H9 (cell line): ENCODE results near the gene PTK7. TPM values are rescaled to one million over a fixed set of nuclear protein-coding genes. Genes with fewer than 3 reads are reported as not detected.
A peak's percentile ranks its signal among the peaks of the same experiment; 100 is the strongest.

ENCODE experiments used
- DNase-seq: peaks from one replicate; pipeline ENCODE4 v3.0.0-alpha.2; 2017
- H2AFZ ChIP-seq: one replicate; pipeline ENCODE4 v1.6.1; 2013; ENCODE audit warnings: mild to moderate bottlenecking, low read length, control low read depth, moderate library complexity
- H2AK5ac ChIP-seq: 2 replicates; pipeline ENCODE4 v1.6.1; 2013; ENCODE audit warnings: low read length, control low read depth, mixed read lengths; ENCODE audit not compliant: insufficient read length
- H2BK120ac ChIP-seq: one replicate; pipeline ENCODE4 v1.6.1; 2013; ENCODE audit warnings: low read depth, mild to moderate bottlenecking, low read length, control low read depth, inconsistent platforms; ENCODE audit not compliant: poor library complexity, severe bottlenecking
- H2BK12ac ChIP-seq: 2 replicates; pipeline ENCODE4 v1.6.1; 2013; ENCODE audit warnings: low read length, control low read depth, mixed read lengths, low read depth; ENCODE audit not compliant: insufficient read length
- H2BK15ac ChIP-seq: 2 replicates; pipeline ENCODE4 v1.6.1; 2013; ENCODE audit warnings: low read depth, low read length, control low read depth
- H2BK20ac ChIP-seq: one replicate; pipeline ENCODE4 v1.6.1; 2013; ENCODE audit warnings: low read depth, mild to moderate bottlenecking, low read length, control low read depth, inconsistent platforms; ENCODE audit not compliant: poor library complexity, severe bottlenecking
- H2BK5ac ChIP-seq: 2 replicates; pipeline ENCODE4 v1.6.1; 2013; ENCODE audit warnings: low read length, control low read depth, mixed read lengths; ENCODE audit not compliant: insufficient read length
- H3K14ac ChIP-seq: 2 replicates; pipeline ENCODE4 v1.6.1; 2013; ENCODE audit warnings: low read length, control low read depth; ENCODE audit not compliant: insufficient read depth
- H3K18ac ChIP-seq: 2 replicates; pipeline ENCODE4 v1.6.1; 2013; ENCODE audit warnings: low read depth, mild to moderate bottlenecking, mixed read lengths, low read length, control low read depth; ENCODE audit not compliant: insufficient read length
- H3K23ac ChIP-seq: 2 replicates; pipeline ENCODE4 v1.6.1; 2013; ENCODE audit warnings: low read length, control low read depth, mixed read lengths, low read depth; ENCODE audit not compliant: insufficient read length
- H3K23me2 ChIP-seq: 2 replicates; pipeline ENCODE4 v1.6.1; 2013; ENCODE audit warnings: low read depth, mild to moderate bottlenecking, mixed read lengths, low read length, control low read depth; ENCODE audit not compliant: insufficient read length, poor library complexity, severe bottlenecking
- H3K27ac ChIP-seq: 2 replicates; pipeline ENCODE4 v1.5.1; 2013; ENCODE audit warnings: low read length, control low read depth, mixed read lengths, low read depth; ENCODE audit not compliant: insufficient read length
- H3K27me3 ChIP-seq: 2 replicates; pipeline ENCODE4 v1.6.1; 2013; ENCODE audit warnings: low read length, control low read depth, inconsistent platforms; ENCODE audit not compliant: insufficient read depth
- H3K4ac ChIP-seq: 2 replicates; pipeline ENCODE4 v1.6.1; 2013; ENCODE audit warnings: low read depth, mild to moderate bottlenecking, control low read depth, inconsistent platforms, low read length, moderate library complexity
- H3K4me1 ChIP-seq: 2 replicates; pipeline ENCODE4 v1.6.1; 2013; ENCODE audit warnings: low read length, control low read depth, inconsistent platforms; ENCODE audit not compliant: insufficient read depth
- H3K4me2 ChIP-seq: 2 replicates; pipeline ENCODE4 v1.6.1; 2013; ENCODE audit warnings: low read length, control low read depth, mixed read lengths; ENCODE audit not compliant: insufficient read length, insufficient read depth
- H3K56ac ChIP-seq: 2 replicates; pipeline ENCODE4 v1.6.1; 2013; ENCODE audit warnings: low read depth, mild to moderate bottlenecking, mixed read lengths, low read length, control low read depth; ENCODE audit not compliant: insufficient read length
- H3K79me1 ChIP-seq: 2 replicates; pipeline ENCODE4 v1.6.1; 2013; ENCODE audit warnings: low read depth, mild to moderate bottlenecking, moderate library complexity, low read length, control low read depth, inconsistent platforms; ENCODE audit not compliant: insufficient read depth, poor library complexity, severe bottlenecking
- H3K79me2 ChIP-seq: 2 replicates; pipeline ENCODE4 v1.6.1; 2013; ENCODE audit warnings: low read length, control low read depth, inconsistent platforms; ENCODE audit not compliant: insufficient read depth
- H3K9ac ChIP-seq: 2 replicates; pipeline ENCODE4 v1.6.1; 2013; ENCODE audit warnings: low read length, control low read depth, mixed read lengths; ENCODE audit not compliant: insufficient read length; ENCODE audit errors: extremely low read depth
- H3K9me3 ChIP-seq: one replicate; pipeline ENCODE4 v1.6.1; 2013; ENCODE audit warnings: low read depth, low read length, inconsistent platforms; ENCODE audit not compliant: control insufficient read depth
- H3T11ph ChIP-seq: one replicate; pipeline ENCODE4 v1.6.1; 2013; ENCODE audit warnings: mild to moderate bottlenecking, low read length, control low read depth, inconsistent platforms
- H4K20me1 ChIP-seq: one replicate; pipeline ENCODE4 v1.6.1; 2013; ENCODE audit not compliant: control insufficient read depth, insufficient read length, insufficient read depth
- H4K5ac ChIP-seq: 2 replicates; pipeline ENCODE4 v1.6.1; 2013; ENCODE audit warnings: low read depth, mild to moderate bottlenecking, mixed read lengths, low read length, control low read depth; ENCODE audit not compliant: insufficient read length
- H4K8ac ChIP-seq: replicated peaks from 2 replicates; pipeline ENCODE4 v1.6.1; 2013; ENCODE audit warnings: low read length, control low read depth, mixed read lengths, low read depth; ENCODE audit not compliant: insufficient read length
- H4K91ac ChIP-seq: 2 replicates; pipeline ENCODE4 v1.6.1; 2013; ENCODE audit warnings: low read depth, mild to moderate bottlenecking, moderate library complexity, mixed read lengths, low read length, control low read depth; ENCODE audit not compliant: insufficient read length
- H3K27ac Mint-ChIP-seq, 3 experiments: 2 replicates in 2 of 3; 3 replicates in 1 of 3; pipeline ENCODE4 v1.8.0; 2020 to 2021; ENCODE audit warnings: mixed read lengths in 3 of 3, mild to moderate bottlenecking in 1 of 3, moderate library complexity in 1 of 3
- H3K27me3 Mint-ChIP-seq: 2 replicates; pipeline ENCODE4 v1.8.0; 2021; ENCODE audit warnings: low read depth, mild to moderate bottlenecking, moderate library complexity, mixed read lengths
- H3K36me3 Mint-ChIP-seq, 3 experiments: 2 replicates in 2 of 3; 3 replicates in 1 of 3; pipeline ENCODE4 v1.8.0; 2020 to 2021; ENCODE audit warnings: low read depth in 3 of 3, mixed read lengths in 3 of 3; ENCODE audit not compliant: insufficient read depth in 1 of 3
- H3K4me1 Mint-ChIP-seq, 2 experiments: 2 replicates each; pipeline ENCODE4 v1.8.0; 2020; ENCODE audit warnings: mixed read lengths in 2 of 2
- H3K4me3 Mint-ChIP-seq, 2 experiments: 2 replicates in 1 of 2; 3 replicates in 1 of 2; pipeline ENCODE4 v1.8.0; 2020 to 2021; ENCODE audit warnings: mild to moderate bottlenecking in 2 of 2, mixed read lengths in 2 of 2, moderate library complexity in 1 of 2
- H3K9me3 Mint-ChIP-seq, 2 experiments: 2 replicates in 1 of 2; 3 replicates in 1 of 2; pipeline ENCODE4 v1.8.0; 2020; ENCODE audit warnings: mild to moderate bottlenecking in 2 of 2, mixed read lengths in 2 of 2, moderate library complexity in 1 of 2
- CTCF ChIP-seq: fragments of 200-600 bp; sonication (generic); conservative IDR thresholded peaks from 3 replicates; pipeline ENCODE4 v1.8.0; 2021; ENCODE audit warnings: antibody characterized with exemption, mild to moderate bottlenecking
- WGBS: extraction: QIAGEN DNeasy Blood & Tissue Kit; methylation state at CpG from one replicate; pipeline ENCODE4 v1.1.7; 2013; ENCODE audit warnings: missing lambda C conversion rate, low lambda C conversion rate, mixed read lengths; ENCODE audit not compliant: insufficient read length; ENCODE audit errors: extremely low coverage; 5-methylcytosine and 5-hydroxymethylcytosine counted together
- total RNA-seq: library from RNA; stranded (reverse); gene quantifications from 2 replicates; pipeline ENCODE4 v1.2.1, GENCODE V29; 2021

The PTK7 gene
- total RNA-seq, 1 experiment from 2014 or later: 128 TPM

DNA sequence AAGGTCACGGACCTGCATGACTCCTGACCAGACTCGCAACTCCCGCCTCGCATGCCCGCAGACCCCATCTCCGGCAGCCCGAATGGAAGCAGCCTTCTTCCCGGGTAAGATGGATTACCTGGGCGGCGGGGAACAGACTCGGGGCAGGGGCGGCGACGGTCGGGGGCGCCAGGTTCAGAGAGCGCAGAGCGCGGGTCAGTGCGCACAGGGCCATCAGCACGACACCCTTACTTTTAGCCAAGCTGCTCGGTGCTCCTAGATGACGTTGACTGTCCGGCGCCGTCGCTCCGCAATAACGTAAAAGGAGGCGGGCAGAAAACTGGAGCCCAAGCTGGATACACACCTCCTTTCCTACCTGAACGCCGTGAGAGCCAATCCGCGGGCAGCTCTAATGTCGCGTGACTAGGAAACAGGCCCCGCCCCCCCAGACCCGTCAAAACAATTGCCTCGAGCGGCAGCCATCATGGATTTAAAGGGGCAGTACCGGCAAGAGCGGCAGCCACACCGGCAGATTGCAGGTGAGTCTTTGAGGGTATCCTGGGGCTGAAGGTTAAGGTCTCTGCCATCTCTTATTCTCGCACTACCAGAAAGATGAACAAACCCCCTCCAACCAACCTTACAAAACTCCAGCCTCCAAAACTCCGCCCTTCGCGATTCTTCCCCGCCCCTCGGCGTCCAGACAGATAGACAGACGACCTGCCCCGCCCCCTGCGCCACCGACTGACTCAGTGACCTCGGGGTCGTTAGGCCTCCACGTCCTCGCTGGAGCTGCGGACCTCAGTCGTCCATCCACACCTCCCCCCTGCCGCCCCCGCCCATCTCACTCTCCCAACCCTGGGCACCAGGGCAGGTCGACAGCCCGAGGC is 16.7 kb upstream of the PTK7 start, which contains the start of the genes KLC4 and MRPL2:
KLC4 (plus strand) TSS at position 464 of the 866 bp plus-strand sequence. CDS start 1,705 bp downstream, outside the sequence.
MRPL2 (minus strand) TSS at position 267 of the 866 bp plus-strand sequence; CDS start at position 214, 53 bp downstream.
- Mint-ChIP-seq H3K27me3 (no peaks in the 10 kb centered on the region), H3K36me3 (peaks cover 15 to 39% (median 27%) of the 10 kb centered on the region in 3 experiments)

More for the DNA sequence above, 16.7 kb upstream of the PTK7 start, which contains the start of the genes KLC4 and MRPL2:
- Histone ChIP-seq H3K9ac (peak within 1 kb of the TSS; percentile 89), H3T11ph (no peak within 1 kb of the TSS), H4K91ac (no peak within 1 kb of the TSS), H3K9me3 (no peaks in the 10 kb centered on the region), H4K8ac (no peak within 1 kb of the TSS), H3K27ac (no peak within 1 kb of the TSS), H2BK20ac (no peak within 1 kb of the TSS), H2AK5ac (no peak within 1 kb of the TSS), H3K23me2 (no peaks in the 10 kb centered on the region), H2BK5ac (peak within 1 kb of the TSS; percentile 36), H4K5ac (no peak within 1 kb of the TSS), H2BK12ac (no peak within 1 kb of the TSS), H3K4ac (no peak within 1 kb of the TSS), H3K4me1 (0 out of 2 replicates have a peak, but pooled peaks cover 4% of the 10 kb centered on the region), H3K23ac (no peak within 1 kb of the TSS), H3K79me1 (peaks cover 3% of the 10 kb centered on the region), H3K79me2 (peaks cover 10% of the 10 kb centered on the region; the same call in 1 of the 2 replicates), H3K27me3 (no peaks in the 10 kb centered on the region), H2BK15ac (no peak within 1 kb of the TSS), H3K4me2 (peak within 1 kb of the TSS; percentile 83), H3K18ac (peak within 1 kb of the TSS; percentile 59), H3K56ac (no peak within 1 kb of the TSS), H3K14ac (peak within 1 kb of the TSS; percentile 81; the same call in 1 of the 2 replicates), H4K20me1 (no peaks in the 10 kb centered on the region), H2AFZ (no peak within 1 kb of the TSS), H2BK120ac (no peak within 1 kb of the TSS)
- Mint-ChIP-seq H3K27ac (peak within 1 kb of the TSS; percentile 99 to 100 (median 99)), H3K9me3 (no peaks in the 10 kb centered on the region), H3K4me1 (peaks cover 20 to 23% of the 10 kb centered on the region in 2 experiments), H3K4me3 (peak within 1 kb of the TSS; percentile 93 to 96)
- no peak for TF ChIP-seq CTCF
- WGBS: no CpG with 5 or more reads among the region's 64 CpGs
- DNase-seq: peak; percentile 99
